Pons (tissue), 1 donor: ENCODE results near the gene MAP3K4.
"Not testable (repeated sequence)": the region's sequence is repeated elsewhere in the genome, so short reads cannot be mapped to it uniquely, and the experiment has no call there.

Source experiments
- DNase-seq: peaks from one replicate; pipeline ENCODE4 v3.0.0-alpha.2; 2016; ENCODE audit warnings: low spot score

MAP3K4 gene

DNA sequence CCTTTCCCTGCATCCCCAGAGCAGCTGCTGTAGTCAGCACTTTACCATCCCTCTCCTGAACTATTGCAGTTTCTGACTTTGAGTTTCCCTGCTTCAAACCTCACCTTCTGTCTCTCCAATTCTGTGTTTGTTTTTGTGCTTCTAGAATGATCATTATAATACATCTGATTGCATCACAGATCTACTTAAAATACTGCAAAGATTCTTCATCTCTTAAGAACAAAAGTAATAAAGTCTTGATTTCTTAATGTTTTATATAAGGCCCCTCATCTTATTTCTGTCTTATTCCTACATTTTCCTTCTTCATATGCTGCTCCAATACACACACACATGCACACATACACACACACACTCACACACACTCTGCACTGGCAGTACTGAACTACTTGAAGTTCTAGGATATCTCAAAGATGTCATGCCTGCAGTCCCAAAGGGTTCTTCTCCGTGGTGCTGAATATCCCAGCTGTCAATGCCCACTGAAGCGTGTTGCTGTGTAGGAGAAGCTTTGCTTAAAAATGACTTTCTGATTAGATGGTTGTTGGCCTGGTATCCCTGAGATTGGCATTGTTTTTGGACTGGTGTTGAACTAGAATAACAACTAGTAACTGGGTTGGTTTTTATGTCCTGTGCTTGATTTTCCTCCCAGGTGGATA lies 97.2 kb downstream of the MAP3K4 start:
- DNase-seq, result no peak

DNA sequence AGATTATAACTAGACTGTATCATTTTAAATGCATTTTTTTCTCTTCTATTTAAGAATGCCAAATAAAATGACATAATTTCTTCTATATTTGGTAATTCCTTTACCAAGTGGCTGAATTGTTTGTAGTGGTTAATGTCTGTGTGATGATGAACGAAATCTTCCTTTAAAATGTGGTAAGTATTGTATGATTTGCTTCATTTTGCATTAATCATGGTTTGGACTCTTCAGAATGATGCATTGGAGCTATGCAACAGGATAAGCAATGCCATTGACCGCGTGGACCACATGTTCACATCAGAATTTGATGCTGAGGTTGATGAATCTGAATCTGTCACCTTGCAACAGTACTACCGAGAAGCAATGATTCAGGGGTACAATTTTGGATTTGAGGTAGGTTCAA lies 99.6 kb downstream of the MAP3K4 start:
- no peak for DNase-seq

DNA sequence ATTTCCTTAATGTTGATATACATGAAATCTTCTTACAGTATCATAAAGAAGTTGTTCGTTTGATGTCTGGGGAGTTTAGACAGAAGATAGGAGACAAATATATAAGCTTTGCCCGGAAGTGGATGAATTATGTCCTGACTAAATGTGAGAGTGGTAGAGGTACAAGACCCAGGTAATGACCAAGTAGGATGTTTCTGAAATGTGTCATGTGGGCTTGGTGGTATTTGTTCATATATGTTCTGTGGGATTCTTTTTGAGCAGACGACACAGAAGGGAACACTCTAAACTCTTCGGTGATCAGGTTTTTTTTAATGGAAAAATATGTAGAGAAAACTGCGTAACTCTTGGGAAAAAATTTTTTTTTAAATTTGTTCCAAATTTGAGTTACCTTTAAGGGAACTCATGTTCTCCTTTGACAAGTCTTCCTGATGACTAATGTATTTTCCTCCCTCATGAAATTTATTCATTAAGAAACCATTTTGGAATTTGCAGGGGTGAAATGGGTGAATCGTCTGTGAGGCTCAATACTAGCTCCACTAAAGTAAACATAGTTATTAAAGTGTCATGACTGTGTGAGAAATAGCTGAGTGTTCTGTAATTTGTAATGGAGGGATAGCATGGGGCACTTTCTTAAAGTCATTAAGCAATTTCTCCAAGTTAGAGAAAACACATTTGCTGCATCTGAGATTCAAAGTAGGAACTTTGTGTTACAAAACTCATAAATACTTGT lies 100.6 kb downstream of the MAP3K4 start:
- no peak for DNase-seq

DNA sequence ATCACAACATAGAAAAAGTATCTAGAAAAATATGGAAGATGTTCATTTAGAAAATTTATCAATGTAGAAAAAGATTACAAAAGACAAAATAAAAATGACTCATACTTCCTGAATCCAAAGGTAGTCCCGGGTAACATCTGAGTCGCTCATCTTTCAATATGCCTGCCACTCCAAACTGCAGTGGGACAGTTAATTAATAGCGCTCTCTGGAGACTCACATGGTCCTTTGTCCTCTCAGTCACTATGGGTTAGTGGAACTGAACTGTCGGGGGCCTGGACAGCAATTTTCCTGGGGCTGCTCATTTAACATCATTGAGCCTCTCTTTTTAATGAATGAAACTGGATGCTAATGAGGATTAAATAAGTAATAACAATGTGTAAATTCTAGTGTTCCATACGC lies 103.4 kb downstream of the MAP3K4 start:
- no peak for DNase-seq

DNA sequence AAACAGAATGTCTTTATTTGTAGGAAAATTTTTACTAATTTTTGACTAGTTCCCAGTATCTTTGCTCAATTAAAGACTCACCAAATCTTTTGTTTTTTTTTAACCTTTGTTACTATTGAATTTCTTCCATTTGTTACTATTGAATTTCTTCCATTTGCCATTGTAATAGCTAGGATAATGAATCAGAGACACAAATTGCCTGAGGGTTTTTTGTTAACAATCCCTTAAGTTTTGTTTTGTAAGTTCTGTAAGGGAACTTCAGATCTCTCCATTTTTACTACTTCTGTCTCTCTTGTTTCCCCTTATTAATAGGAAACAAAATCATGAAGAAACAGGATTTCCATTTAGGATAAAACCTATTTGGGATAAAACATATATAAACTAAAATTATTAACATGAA lies 104.3 kb downstream of the MAP3K4 start:
- DNase-seq, result no peak

DNA sequence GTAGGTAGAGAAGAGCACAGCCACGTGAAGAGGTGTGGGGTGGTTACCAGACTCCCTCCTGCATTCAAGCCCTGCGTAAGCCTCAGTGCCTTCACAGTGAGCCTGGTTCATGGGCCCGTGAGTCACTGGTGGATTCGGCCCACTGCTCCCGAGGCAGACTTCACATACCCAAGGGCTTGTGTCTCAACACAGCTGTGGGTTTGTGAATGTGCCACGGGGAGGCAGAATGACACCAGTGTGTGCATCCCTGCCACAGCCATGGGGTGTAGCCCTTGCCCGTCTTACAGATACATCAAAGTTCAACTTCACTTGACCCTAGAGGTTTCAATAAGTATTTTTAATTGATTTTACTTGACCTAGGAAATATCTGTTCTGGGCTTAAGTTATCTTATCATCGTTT lies 108.5 kb downstream of the MAP3K4 start:
- peak; percentile 81 for DNase-seq

DNA sequence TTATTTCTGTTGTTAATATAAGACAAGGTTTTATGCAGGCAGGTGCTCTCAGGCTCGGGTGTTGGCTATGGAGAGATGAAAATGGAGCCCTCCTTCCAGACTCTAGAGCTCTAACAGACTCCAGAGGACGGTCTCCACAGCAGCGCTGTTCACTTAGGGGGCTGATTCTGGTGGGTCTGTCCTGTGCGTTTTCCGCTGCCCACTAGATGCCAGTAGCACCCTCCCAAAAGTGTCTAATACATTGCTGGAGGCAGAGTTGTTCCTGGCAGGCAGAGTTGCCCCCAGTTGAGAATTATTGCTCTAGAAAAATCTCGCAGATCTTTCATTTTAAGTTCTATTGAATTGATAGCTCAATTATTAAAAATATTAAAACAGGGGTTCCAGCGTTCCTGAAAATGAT lies 109.9 kb downstream of the MAP3K4 start:
- DNase-seq, result peak; percentile 34

DNA sequence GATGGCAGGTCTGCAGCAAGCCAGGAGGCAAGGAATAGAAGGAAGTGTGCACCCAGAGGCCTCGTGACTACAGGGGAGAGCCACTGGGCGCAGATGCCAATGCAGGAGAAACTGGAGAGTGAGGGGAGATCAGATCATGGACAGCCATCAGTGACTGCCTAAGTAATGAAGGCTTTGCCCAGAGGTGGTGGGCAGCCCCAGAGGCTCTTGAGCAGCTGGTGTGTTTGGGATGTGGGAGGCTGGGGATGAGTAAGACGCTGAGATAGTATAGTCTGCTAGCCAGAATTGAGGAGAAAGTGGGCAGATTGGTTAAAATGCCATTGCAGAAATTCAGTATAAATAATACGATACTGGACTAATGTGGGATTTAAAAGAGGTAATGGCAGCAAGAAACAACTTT lies 111.9 kb downstream of the MAP3K4 start:
- DNase-seq, result no peak

DNA sequence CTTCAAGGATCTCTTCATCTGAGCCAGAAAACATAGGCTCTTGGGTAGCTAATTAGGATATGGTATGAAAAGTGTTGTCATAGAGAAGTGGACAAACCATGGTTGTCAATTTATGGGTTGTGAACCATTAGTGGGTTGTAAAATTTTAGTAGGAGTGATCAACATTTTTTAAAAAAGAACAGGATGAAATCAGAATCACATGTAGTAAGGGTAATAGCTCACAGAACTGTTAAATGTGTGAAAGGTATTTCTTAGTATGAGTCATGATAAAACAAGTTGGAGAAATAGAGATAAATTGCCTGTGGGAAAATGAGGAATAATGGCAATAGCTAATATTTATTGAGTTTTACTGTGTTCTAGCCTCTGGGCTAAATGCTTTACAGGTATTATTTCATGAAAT lies 113.4 kb downstream of the MAP3K4 start:
- no peak for DNase-seq

DNA sequence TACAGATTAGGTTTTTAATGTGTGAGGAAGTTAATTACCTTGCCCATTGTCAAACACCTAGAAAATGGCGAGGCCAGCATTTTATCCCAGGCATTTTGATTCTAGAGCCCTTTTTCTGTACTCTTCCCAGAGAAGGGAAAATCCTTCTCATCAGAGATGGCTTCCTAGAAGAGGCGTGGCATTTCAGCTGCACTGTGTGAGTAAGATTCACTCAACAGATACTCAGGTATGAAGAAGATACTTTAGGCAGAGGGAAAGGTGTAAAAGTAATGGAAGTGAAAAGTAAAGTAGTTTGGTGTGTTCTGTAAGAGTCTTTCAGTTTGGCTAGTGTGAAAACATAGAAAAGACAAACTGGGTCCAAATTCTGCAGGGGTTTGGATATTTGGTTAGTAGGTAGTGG lies 113.8 kb downstream of the MAP3K4 start:
- no peak for DNase-seq

DNA sequence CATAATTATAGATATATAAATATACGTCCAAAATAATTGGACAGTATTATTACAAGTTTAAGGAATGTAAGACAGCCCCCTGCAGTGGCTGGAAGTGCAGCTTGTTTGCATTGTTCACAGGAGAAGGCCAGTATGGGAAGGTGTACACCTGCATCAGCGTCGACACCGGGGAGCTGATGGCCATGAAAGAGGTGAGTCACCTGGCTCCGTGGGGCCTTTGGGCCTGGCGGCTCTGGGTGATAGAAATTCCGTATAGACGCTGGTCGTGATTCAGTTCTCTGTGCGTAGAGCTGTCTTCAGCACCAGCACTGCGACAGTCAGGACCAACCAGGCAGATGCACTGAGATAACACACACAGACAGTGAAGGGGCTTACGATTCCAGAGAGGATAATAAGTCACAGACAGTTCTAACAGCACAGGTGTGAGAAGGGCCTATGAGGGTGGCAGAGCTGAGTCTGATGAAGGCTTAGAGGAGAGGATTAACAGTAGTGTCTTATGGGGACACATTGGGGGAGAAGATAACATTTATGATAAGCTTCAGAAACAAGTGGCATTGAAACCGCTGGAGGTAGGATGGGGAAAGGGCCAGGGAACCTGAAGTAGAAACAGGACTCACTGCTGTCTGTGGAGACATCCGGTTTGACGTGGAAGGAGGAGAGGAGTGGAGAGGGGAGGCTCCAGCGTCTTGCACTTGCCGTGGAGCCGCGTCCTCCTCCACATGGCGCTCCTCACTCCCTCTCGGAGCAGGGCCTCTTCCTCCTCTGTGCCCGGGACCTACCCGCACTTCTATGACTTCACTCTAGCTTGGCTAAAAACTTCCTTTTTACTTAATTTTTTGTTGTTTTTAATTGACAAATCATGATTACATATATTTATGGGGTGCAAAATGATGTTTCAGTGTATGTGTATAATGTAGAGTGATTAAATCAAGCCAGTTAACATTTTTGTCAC lies 116.5 kb downstream of the MAP3K4 start:
- DNase-seq, result no peak

DNA sequence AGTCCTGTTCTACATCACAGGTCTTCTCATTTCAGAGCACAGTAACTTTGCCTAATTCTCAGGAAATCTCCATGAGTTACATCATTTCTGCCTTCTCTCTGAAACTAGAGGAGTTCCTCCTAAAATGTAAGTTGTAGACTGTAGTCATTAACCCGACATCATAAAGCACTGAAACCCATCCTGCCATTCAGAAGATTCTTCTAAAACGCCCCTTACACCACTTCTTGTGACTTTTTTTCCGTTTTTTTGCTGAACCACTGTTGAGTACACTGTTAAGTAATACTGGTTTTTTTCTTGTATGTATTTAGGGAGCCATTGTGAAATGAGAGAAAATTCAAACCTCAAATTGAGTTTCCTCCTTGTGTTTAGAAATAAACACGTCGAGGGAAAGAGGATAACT lies 117.3 kb downstream of the MAP3K4 start:
- no peak for DNase-seq

DNA sequence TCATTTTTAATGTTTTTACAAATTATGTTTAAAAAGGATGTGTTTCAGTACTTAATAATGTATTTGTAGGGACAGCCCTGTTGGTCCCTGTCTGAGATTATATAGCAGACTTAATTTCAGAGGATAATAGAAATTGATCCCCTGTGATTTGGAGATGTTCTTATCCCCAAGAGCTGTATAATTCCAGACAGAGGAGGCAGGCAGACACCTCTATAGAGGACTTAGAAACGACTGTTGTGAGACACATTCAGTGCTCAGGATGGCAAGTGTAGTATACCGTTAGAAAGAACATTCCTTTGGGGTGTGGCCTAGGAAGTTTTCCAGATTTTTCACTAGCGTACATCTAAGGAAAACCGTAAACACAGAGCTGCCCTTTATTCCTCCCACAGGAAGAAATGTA lies 117.8 kb downstream of the MAP3K4 start:
- no peak for DNase-seq

DNA sequence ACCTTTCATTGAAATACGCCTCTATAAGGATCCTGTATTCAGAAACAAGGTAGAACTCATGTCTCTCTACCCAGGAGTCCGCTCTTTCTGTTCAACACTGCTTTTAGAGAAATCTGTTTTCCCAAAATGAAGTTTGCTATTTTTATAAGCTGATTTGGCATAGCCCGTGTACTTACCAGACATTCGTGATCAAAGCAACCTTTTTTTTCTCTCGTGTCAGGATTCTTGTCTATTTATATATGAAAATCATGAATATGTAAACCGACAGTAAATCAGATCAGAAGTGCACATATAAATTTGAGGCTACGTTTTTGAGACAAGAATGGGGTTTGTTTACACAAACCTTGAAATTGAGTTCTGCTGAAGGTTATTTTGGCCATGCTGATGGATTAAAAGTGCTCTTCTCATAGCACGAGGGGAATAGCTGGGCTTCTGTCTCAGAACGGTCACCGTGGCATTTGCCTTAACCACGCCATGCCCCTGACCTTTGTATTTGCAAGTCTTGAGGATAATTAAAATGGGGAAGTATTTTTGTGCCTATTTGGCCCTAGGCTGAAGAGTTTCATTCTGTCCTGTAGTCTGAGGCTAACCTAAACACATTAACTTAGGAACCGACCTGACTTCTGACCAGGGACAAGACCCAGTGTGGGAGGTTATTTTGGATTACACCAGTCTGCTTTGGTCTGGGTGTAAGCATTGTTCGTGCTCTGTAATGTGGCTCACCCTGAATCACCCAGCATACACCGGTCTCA lies 118.6 kb downstream of the MAP3K4 start:
- no peak for DNase-seq

DNA sequence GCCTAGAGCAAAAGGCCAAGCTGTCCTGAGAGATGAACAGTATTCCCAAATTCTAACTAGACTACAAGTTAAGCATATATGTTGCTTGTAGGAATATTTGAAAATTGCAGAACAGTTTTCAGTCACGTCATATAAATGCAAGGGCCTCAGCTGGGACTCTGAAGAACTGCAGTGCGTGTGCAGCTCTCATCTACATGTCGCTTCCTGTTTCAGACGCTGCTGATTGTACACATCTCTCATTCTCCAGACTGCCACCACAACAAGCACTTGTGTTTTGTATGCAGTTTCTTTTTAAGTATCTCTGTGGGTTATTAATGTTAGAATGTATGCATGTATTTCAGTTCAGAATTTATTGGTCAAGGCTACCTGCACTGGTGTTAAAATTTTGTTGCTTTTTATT lies 119.7 kb downstream of the MAP3K4 start:
- no peak for DNase-seq

DNA sequence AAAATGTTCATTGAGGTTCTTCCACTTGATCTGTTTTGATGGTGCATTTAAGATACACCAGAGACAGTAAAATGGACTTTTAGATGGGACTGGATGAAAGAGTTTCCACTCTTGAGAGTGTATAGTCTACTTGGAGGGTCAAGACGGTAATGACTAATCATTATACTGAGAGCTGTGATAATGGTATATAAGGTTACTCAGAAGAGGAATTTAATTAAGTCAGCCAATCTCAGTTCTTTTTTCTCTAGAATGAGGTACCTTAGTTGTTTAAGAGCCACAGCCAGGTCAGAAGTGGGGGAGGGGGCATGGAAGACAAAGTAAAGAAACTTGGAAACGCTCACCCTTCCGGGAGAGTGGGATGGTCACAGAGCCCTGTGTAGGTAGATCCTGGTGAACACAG lies 123.9 kb downstream of the MAP3K4 start:
- DNase-seq, result no peak

DNA sequence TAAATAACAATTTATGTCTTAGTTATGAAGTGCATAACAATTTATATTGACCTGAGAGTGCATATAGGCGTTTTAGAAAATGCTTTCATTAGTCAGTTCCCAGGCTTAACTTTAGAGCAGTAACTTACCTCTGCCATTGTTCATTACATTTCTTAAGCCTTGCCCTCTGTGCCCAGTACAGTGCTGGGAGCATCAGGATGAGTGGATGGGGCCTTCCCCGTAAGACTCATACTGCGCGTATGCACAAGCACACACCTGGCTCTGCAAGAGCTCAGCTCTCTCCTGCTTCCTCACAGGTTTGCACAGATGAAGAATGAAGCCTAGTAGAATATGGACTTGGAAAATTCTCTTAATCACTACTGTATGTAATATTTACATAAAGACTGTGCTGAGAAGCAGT lies 125.0 kb downstream of the MAP3K4 start:
- no peak for DNase-seq

DNA sequence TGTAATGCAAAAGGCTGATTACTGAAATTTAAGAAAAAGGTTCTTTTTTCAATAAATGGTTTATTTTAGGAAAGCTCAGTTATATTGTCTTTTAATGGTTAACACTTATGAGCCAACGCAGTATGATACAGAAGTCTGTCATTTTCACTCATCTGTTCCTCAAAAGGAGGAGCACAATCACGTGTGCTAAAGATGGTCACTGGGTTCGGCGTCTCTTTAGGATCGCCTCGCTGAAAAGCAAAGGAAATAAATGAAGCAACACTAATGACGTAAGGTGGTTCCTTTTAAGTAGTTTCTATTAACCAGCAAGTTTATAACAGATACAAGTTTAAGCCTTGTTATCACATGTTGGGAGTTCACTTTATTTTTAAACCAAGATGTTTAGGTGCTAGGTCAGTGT lies 125.7 kb downstream of the MAP3K4 start:
- DNase-seq, result peak; percentile 70

DNA sequence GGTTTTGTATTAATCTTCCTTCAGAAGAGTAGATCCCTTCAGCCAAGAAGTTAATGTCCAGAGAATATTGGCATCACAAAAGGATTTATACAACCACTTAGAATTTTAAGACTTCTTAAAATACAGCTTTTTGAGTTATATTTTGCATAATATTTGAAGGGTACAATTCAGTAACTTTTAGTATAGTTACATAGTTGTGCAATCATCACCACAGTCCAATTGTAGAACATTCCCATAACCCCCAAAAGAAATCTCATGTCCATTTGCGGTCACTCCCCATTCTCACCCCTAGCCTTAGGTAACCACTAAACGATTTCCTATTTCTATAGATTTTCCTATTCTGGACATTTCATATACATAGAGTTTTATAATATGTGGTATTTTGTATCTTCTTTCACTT lies 126.4 kb downstream of the MAP3K4 start:
- DNase-seq, result no peak

DNA sequence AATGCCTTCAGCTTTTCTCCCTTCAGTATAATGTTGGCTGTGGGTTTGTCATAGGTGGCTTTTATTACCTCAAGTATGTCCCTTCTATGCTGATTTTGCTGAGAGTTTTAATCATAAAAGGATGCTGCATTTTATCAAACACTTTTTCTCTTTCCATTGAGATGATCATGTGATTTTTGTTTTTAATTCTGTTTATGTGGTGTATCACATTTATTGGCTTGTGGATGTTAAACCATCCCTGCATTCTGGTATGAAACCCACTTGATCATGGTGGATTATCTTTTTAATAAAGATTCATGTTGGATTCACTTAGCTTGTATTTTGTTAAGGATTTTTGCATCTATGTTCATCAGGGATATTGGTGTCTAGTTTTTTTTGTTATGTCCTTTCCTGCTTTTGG lies 131.8 kb downstream of the MAP3K4 start:
- not testable (repeated sequence) for DNase-seq

DNA sequence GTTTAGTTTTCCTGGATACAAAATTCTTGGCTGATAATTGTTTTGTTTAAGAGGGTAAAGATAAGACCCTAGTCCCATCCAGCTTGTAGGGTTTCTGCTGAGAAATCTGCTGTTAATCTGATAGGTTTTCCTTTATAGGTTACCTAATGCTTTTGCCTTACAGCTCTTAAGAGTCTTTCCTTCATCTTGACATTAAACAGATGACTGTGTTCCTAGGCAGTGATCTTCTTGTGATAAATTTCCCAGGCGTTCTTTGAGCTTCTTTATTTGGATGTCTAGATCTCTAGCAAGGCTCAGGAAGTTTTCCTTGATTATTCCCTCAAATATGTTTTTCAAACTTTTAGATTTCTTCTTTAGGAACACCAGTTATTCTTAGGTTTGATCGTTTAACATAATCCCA lies 134.0 kb downstream of the MAP3K4 start:
- DNase-seq, result no peak

DNA sequence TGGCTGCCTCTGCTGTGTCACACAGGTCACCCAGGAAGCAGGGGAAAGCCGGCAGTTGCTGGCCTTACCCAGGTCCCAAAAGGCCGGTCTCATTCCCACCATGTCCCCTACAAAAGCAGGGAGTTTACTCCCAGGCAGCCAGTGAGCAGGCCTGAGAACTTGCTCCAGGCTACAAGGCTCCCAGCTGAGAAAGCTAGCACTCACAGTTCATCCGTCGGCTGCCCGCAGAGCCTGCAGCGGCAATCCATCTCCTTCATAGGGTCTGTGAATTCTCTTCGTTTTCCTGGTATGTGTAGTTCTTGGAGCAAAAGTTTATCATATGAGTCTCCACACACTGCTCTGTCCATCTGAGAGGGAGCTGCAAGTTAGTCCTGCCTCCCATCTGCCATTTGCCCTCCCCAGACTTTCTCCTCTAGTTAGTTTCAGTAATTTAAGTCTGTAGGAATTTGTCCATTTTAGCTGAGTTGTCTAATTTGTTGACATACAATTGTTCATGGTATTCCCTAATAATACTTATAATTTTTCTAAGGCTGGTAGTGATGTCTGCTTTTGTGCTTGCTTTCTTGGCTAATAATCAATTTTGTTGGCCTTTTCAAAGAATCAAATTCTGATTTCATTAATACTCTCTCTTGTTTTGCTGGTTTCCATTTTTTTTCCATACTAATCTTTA lies 135.6 kb downstream of the MAP3K4 start:
- no peak for DNase-seq
